Lung (tissue), 12 donors: ENCODE measurements around the gene AQP11. TPM values are rescaled to one million over a fixed set of nuclear protein-coding genes. Genes with fewer than 3 reads are reported as not detected.
"Not testable (repeated sequence)": the region's sequence is repeated elsewhere in the genome, so short reads cannot be mapped to it uniquely, and the experiment has no call there.

Source experiments
- ATAC-seq: fragments of 200-7000 bp; cut with Tn5 transposase; one replicate; pipeline ENCODE4 v1.9.1; 2020; ENCODE audit warnings: moderate number of reproducible peaks; ENCODE audit not compliant: insufficient read depth, low FRiP score
- DNase-seq, 3 donors: peaks; one replicate each; pipeline ENCODE4 v3.0.0-alpha.2; 2013 to 2017
- H3K27ac ChIP-seq, 2 donors: one replicate each; pipeline ENCODE4 v1.5.1; 2013; ENCODE audit warnings: mild to moderate bottlenecking in 2 of 2, moderate library complexity in 2 of 2, control low read depth in 1 of 2, inconsistent platforms in 1 of 2, low read depth in 1 of 2, low read length in 1 of 2
- H3K27me3 ChIP-seq, 3 donors: one replicate each; pipeline ENCODE4 v1.5.1; 2013; ENCODE audit warnings: low read length in 2 of 3; ENCODE audit not compliant: control insufficient read depth in 3 of 3, insufficient read depth in 3 of 3
- H3K36me3 ChIP-seq, 4 donors: one replicate each; pipeline ENCODE4 v1.5.1; 2013; ENCODE audit warnings: low read length in 4 of 4, mild to moderate bottlenecking in 1 of 4, moderate library complexity in 1 of 4; ENCODE audit not compliant: control insufficient read depth in 4 of 4, insufficient read depth in 4 of 4
- H3K4me1 ChIP-seq, 5 donors: one replicate each; pipeline ENCODE4 v1.5.1; 2013; ENCODE audit warnings: low read length in 5 of 5, mild to moderate bottlenecking in 2 of 5, moderate library complexity in 1 of 5; ENCODE audit not compliant: control insufficient read depth in 5 of 5, insufficient read depth in 5 of 5
- H3K4me3 ChIP-seq: one replicate; pipeline ENCODE4 v1.5.1; 2013; ENCODE audit warnings: mild to moderate bottlenecking, control low read depth, moderate library complexity
- H3K9ac ChIP-seq, 2 donors: one replicate each; pipeline ENCODE4 v1.5.1; 2013; ENCODE audit warnings: low read length in 2 of 2, control low read depth in 1 of 2; ENCODE audit not compliant: insufficient read depth in 1 of 2
- H3K9me3 ChIP-seq, 4 donors: one replicate each; pipeline ENCODE4 v1.5.1; 2013; ENCODE audit warnings: low read length in 3 of 4, mild to moderate bottlenecking in 1 of 4, moderate library complexity in 1 of 4; ENCODE audit not compliant: control insufficient read depth in 4 of 4, insufficient read depth in 3 of 4
- CTCF ChIP-seq: IDR thresholded peaks from 2 replicates; pipeline ENCODE4 v1.5.1; 2012; ENCODE audit warnings: mild to moderate bottlenecking; ENCODE audit errors: control extremely low read depth, extremely low read depth
- WGBS, 2 donors: extraction: QIAGEN DNeasy Blood & Tissue Kit; methylation state at CpG; one replicate each; pipeline ENCODE4 v1.1.7; 2013; 5-methylcytosine and 5-hydroxymethylcytosine counted together
- polyA plus RNA-seq, 2 donors: library from polyadenylated mRNA; stranded (reverse); fragments of 200-250 nt; gene quantifications; one replicate each; pipeline ENCODE4 v1.2.1, GENCODE V29; 2013
- total RNA-seq, 2 donors: library from RNA; depleted of rRNA in 1 of 2; stranded (reverse); fragments of >200 nt in 1 of 2; gene quantifications; one replicate each; pipeline ENCODE4 v1.2.1, GENCODE V29; 2014 to 2021
- donor health status: control.
- donor health status: control.
- donor health status: Bipolar disorder and iron deficiency.
- donor health status: healthy.
- donor health status: DM: yes; HTN: yes; CAD: no.

AQP11 gene
- total and polyA plus RNA-seq, 4 donors = 0.17 to 0.74 (median 0.40) TPM

- ATAC-seq (no peak), DNase-seq (no peak)
- Histone ChIP-seq H3K4me1 (peaks cover 0 to 3% (median 0%) of the 10 kb centered on the region in 5 donors), H3K36me3 (peaks cover under 1 to 12% (median 5%) of the 10 kb centered on the region in 4 donors), H3K9me3 (no peaks in the 10 kb centered on the region), H3K9ac (no peak overlapping the region), H3K27ac (no peak overlapping the region), H3K27me3 (no peaks in the 10 kb centered on the region), H3K4me3 (no peak overlapping the region)
- TF ChIP-seq CTCF = no peak
- WGBS, 2 donors = 80 to 81% methylated on average over 4 of the region's 4 CpGs
Observed at GRCh38 chr11:77630157-77630710, 40.5 kb downstream of the AQP11 start.

- not testable (repeated sequence) for H3K27me3 ChIP-seq
- peaks cover 3 to 12% (median 7%) of the 10 kb centered on the region in 5 donors for H3K4me1 ChIP-seq
Observed at GRCh38 chr11:77633926-77634325, 44.2 kb downstream of the AQP11 start.

GRCh38 chr11:77636731-77637344 is 47.1 kb downstream of the AQP11 start:
- Histone ChIP-seq H3K27ac (peak overlapping the region; percentile 40 to 58), H3K9ac (peak overlapping the region in 1 of 2 donors; percentile 89), H3K27me3 (no peaks in the 10 kb centered on the region), H3K4me3 (peak overlapping the region; percentile 62), H3K4me1 (peaks cover 3 to 12% (median 7%) of the 10 kb centered on the region in 5 donors), H3K36me3 (no peaks in the 10 kb centered on the region), H3K9me3 (no peaks in the 10 kb centered on the region)
- ATAC-seq (no peak), DNase-seq (peak in 1 of 3 donors; percentile 8)
- TF ChIP-seq CTCF = no peak
- 2 to 4% methylated on average over 14 of the region's 14 CpGs for WGBS, 2 donors

More at GRCh38 chr11:77633926-77634325, 44.2 kb downstream of the AQP11 start:
- H3K4me3 ChIP-seq, H3K9ac ChIP-seq, ATAC-seq, H3K27ac ChIP-seq, H3K36me3 ChIP-seq, H3K9me3 ChIP-seq, DNase-seq: not testable (repeated sequence)
- 37 to 73% methylated on average over 5 of the region's 5 CpGs for WGBS, 2 donors

GRCh38 chr11:77637345-77638165 is 47.8 kb downstream of the AQP11 start, which contains the start of gene CLNS1A:
Gene CLNS1A (minus strand): TSS chr11:77637794. CDS start chr11:77637714, 80 bp downstream.
- WGBS, 2 donors = 1% methylated on average over 41 of the region's 41 CpGs

More at GRCh38 chr11:77637345-77638165, 47.8 kb downstream of the AQP11 start, which contains the start of gene CLNS1A:
- peak within 1 kb of the TSS; percentile 41 to 89 for H3K9ac ChIP-seq
- DNase-seq = peak; percentile 88 to 95 (median 93)
- H3K27ac ChIP-seq = peak within 1 kb of the TSS; percentile 58 to 87
- TF ChIP-seq CTCF = no peak
- H3K4me1 ChIP-seq = peaks cover 3 to 12% (median 7%) of the 10 kb centered on the region in 5 donors
- H3K4me3 ChIP-seq = peak within 1 kb of the TSS; percentile 76
- H3K9me3 ChIP-seq = no peaks in the 10 kb centered on the region
- H3K36me3 ChIP-seq = no peaks in the 10 kb centered on the region
- H3K27me3 ChIP-seq = no peaks in the 10 kb centered on the region
- ATAC-seq = peak; percentile 92
